Fibroblast of skin of left quadriceps (primary cell): ENCODE measurements around the gene SS18L1.
"Not testable (repeated sequence)": the region's sequence is repeated elsewhere in the genome, so short reads cannot be mapped to it uniquely, and the experiment has no call there.

Source experiments
- DNase-seq, 2 experiments: peaks; one replicate each; pipeline ENCODE4 v3.0.0-alpha.2; 2013; ENCODE audit warnings: low read depth in 2 of 2

The SS18L1 gene

DNA sequence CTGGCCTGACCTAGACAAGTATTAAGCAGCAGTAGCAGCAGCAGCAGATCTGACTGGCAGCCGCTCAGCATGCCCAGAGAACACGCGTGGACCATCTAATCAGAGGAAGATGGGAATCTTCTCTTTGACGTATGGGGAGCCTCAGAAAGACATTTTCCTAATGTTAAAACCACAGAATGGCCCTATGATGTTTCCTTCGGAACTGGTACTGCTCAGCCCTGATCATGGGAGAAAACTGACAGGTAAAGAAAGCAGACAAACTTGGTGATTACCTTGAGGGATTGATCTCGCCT lies 6.5 kb upstream of the SS18L1 start:
- no peak for DNase-seq

- no peak for DNase-seq
Observed at GRCh38 chr20:62137478-62138203, 5.9 kb upstream of the SS18L1 start.

DNA sequence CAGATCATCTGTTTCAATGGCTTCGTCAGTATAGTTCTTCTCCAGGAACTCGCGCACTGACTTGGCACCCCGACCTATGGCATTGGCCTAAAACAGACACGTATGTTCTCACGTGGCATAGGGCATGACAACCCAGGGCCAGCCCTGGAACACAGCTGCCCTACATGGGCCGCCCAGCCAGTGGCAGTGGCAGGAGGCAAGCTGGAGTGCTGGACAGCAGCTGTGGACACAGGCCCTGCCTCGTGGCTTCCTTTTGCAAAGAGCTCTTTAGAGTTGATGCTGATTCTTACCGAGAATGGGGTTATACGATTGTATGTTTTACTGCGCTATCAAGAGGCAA lies 5.4 kb upstream of the SS18L1 start:
- no peak for DNase-seq

- DNase-seq, result no peak
Observed at GRCh38 chr20:62138912-62139311, 4.7 kb upstream of the SS18L1 start.

GRCh38 chr20:62139636-62140035 lies 3.9 kb upstream of the SS18L1 start:
- DNase-seq, result no peak

GRCh38 chr20:62141043-62141396 lies 2.5 kb upstream of the SS18L1 start:
- no peak for DNase-seq

- no peak for DNase-seq
Observed at GRCh38 chr20:62141397-62142251, 1.9 kb upstream of the SS18L1 start.

DNA sequence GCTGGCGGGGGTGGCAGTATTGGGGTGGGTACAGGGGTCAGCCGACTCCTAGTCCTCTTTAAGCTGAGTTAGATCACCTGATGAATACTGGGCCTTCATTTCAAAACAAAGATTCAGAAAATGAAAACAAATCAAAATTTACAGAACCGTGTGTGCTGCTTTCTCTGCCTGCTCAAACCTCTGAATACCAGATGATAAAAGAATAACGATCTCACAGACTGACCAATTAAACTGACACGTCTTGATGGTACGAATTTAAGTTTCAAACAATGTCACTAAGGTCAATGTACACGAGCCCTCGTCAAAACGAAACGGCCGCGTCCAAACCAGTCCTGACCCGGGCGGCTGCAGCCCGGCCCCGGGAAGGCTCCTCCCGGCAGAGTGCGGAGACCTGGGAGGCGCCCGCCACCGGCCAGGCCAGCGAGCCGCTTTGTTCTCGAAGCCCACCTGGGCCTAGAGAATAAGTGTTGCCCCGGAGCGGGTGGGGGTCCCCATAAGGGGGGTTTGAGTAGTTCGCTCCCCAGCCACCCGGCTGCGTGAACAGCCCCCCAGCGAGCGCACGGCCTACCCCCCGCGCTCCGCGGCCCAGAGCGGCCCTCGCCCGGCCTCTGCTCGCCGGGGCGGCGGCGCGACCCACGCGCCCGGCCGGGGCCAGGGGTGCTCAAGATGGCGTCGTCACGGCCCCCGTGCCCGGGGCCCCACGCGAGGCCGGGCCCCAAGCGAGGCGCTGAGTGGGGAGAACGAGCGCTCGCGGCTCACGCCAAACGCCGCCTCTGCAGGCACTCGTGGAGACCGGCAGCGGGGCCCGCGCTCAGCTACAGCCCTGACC lies 1.1 kb upstream of the SS18L1 start:
- DNase-seq, result no peak

GRCh38 chr20:62143957-62144825 lies 622 bp downstream of the SS18L1 start:
- no peak for DNase-seq

DNA sequence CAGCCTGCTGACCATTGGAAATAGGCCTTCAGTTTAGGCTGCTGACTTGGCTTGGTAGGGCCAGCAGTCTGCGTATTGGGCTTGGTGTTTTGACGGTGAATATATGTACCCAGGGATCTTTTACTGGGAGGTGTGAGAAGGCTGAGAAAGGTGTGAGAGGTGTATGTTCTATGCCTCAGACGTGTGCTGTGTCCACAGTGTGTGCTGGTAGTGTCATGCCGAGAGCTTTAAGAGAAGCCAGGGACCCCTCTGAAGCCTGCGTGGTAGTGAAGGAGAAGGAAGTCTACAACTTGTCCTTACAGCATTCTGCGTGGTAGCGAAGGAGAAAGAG lies 2.1 kb downstream of the SS18L1 start:
- no peak for DNase-seq

- DNase-seq, result no peak
Observed at GRCh38 chr20:62146019-62146755, 2.6 kb downstream of the SS18L1 start.

DNA sequence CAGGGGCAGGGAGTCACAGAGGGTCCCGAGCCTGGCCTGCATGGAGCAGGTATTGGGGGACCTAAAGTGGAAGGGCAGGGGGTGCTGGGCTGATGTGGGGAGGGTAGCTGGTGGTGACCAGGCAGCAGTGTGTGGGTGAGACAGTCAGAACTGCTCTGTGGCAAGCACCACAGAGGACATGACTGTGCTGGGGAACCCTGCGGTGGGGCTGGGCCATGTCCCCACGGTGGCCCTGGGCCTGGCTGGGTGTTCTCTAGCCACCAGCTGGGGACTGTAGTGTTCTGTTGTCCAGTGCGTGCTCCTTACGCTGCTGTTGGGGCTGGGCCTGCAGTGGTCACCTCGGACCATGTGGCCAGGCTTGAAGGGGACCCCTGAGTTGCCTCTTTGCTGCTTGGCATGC lies 3.6 kb downstream of the SS18L1 start:
- no peak for DNase-seq

GRCh38 chr20:62147528-62147927 lies 4.0 kb downstream of the SS18L1 start:
- DNase-seq, result no peak

- DNase-seq, result not testable (repeated sequence)
Observed at GRCh38 chr20:62148383-62148782, 4.8 kb downstream of the SS18L1 start.

DNA sequence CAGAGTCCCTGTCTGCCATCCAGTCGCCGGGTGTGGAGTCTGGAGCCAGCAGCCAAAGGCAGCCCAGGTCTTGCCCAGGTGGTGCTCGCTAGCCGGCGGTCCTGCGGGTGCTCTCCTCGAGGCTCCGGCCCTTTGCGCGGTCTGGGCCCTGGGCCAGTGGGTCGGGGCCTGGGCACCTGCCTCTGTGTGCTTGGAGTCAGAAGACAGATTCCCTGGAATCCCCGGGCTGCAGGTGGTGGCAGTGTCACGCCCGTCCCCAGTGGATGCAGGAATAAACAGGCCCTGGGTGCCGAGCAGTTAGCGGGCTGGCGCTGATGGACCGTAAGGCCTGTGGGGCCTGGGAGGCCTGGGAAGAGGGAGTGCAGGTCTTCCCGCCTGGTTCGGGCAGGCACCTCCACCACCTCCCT lies 5.3 kb downstream of the SS18L1 start:
- DNase-seq, result no peak

GRCh38 chr20:62149532-62150309 lies 6.2 kb downstream of the SS18L1 start:
- no peak for DNase-seq

DNA sequence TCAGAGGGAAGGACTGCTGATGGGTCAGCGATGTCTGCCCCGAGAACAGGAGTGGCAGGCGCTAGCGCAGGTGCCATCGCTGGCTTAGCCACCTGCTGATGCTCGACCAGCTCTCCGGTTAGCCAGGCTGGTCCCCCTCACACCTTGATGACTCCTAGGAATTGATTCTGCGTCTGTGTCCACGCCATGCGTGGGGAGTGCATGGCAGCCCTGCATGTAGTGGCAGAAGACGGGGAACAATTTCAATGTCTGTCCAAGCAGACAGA lies 6.7 kb downstream of the SS18L1 start:
- DNase-seq, result no peak

GRCh38 chr20:62151225-62151624 lies 7.7 kb downstream of the SS18L1 start:
- DNase-seq, result no peak

- DNase-seq, result no peak
Observed at GRCh38 chr20:62151835-62152364, 8.3 kb downstream of the SS18L1 start.
